Vagina (tissue), 2 donors: Measurements from ENCODE around the gene MSH3. TPM values are rescaled to one million over a fixed set of nuclear protein-coding genes. Genes with fewer than 3 reads are reported as not detected.

Experiments
- DNase-seq, 2 donors: peaks; one replicate each; pipeline ENCODE4 v3.0.0-alpha.2; 2017; ENCODE audit errors: extremely low spot score in 2 of 2
- H3K27ac ChIP-seq: fragments of 200-600 bp; sonication (generic); one replicate; pipeline ENCODE4 v1.5.1; 2019
- H3K27me3 ChIP-seq: fragments of 200-600 bp; sonication (generic); one replicate; pipeline ENCODE4 v1.5.1; 2019
- H3K36me3 ChIP-seq, 2 donors: fragments of 200-600 bp; sonication (generic); one replicate each; pipeline ENCODE4 v1.5.1; 2017 to 2019
- H3K4me1 ChIP-seq: fragments of 200-600 bp; sonication (generic); one replicate; pipeline ENCODE4 v1.5.1; 2019
- H3K4me3 ChIP-seq, 2 donors: fragments of 200-600 bp; sonication (generic); 1 replicate in 1 of 2; 2 replicates in 1 of 2; pipeline ENCODE4 v1.5.1; 2016 to 2019
- H3K9me3 ChIP-seq: fragments of 200-600 bp; sonication (generic); one replicate; pipeline ENCODE4 v1.5.1; 2019
- POLR2A ChIP-seq, 2 donors: fragments of 450-650 bp; IDR thresholded peaks; one replicate each; pipeline ENCODE4 v1.6.1; 2017; ENCODE audit warnings: antibody characterized with exemption in 2 of 2, mild to moderate bottlenecking in 2 of 2, moderate library complexity in 2 of 2
- POLR2AphosphoS5 ChIP-seq, 2 donors: sonication (generic); formaldehyde crosslinking; IDR thresholded peaks; one replicate each; pipeline ENCODE4 v1.9.0; 2017; ENCODE audit warnings: antibody characterized with exemption in 2 of 2, mild to moderate bottlenecking in 2 of 2, low read depth in 1 of 2; ENCODE audit not compliant: insufficient read depth in 1 of 2
- intact Hi-C: fragments of 100-400 bp; cut with DNase I; formaldehyde crosslinking; loops from one replicate; pipeline ENCODE4 v1.15.1; 2023
- total RNA-seq: library from RNA; depleted of rRNA; stranded (reverse); fragments of >200 nt; gene quantifications from one replicate; pipeline ENCODE4 v1.2.3, GENCODE V29; 2016
- TF ChIP-seq, protein P1 (sequence below), 3 experiments: fragments of 450-650 bp in 2 of 3; fragments of 200-600 bp in 1 of 3; sonication (generic) in 1 of 3; IDR thresholded peaks; one replicate each; pipeline ENCODE4 v1.5.1; 2017 to 2019; ENCODE audit warnings: antibody characterized with exemption in 3 of 3, mild to moderate bottlenecking in 2 of 3, moderate library complexity in 2 of 3

MSH3 gene
- total RNA-seq, 1 donor from 2014 or later = 30.0 TPM

GRCh38 chr5:80762573-80762972 is 108.1 kb downstream of the MSH3 start:
- TF ChIP-seq POLR2A (IDR thresholded peaks at IDR 0.05) (no peak), POLR2AphosphoS5 (IDR thresholded peaks at IDR 0.05; ENCODE audit: insufficient read depth in 1 of 2, low read depth in 1 of 2) (no peak)
- TF ChIP-seq, protein P1, sequence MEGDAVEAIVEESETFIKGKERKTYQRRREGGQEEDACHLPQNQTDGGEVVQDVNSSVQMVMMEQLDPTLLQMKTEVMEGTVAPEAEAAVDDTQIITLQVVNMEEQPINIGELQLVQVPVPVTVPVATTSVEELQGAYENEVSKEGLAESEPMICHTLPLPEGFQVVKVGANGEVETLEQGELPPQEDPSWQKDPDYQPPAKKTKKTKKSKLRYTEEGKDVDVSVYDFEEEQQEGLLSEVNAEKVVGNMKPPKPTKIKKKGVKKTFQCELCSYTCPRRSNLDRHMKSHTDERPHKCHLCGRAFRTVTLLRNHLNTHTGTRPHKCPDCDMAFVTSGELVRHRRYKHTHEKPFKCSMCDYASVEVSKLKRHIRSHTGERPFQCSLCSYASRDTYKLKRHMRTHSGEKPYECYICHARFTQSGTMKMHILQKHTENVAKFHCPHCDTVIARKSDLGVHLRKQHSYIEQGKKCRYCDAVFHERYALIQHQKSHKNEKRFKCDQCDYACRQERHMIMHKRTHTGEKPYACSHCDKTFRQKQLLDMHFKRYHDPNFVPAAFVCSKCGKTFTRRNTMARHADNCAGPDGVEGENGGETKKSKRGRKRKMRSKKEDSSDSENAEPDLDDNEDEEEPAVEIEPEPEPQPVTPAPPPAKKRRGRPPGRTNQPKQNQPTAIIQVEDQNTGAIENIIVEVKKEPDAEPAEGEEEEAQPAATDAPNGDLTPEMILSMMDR (IDR thresholded peaks at IDR 0.05) = no peak
- Histone ChIP-seq H3K9me3 (no peaks in the 10 kb centered on the region), H3K36me3 (no peaks in the 10 kb centered on the region), H3K27me3 (no peaks in the 10 kb centered on the region), H3K4me3 (no peak overlapping the region), H3K4me1 (no peaks in the 10 kb centered on the region), H3K27ac (no peak overlapping the region)
- intact Hi-C loops = no loop called here
- DNase-seq = no peak

GRCh38 chr5:80763211-80763610 is 108.8 kb downstream of the MSH3 start:
- intact Hi-C loops = no loop called here
- no peak overlapping the region for H3K27ac ChIP-seq

DNA sequence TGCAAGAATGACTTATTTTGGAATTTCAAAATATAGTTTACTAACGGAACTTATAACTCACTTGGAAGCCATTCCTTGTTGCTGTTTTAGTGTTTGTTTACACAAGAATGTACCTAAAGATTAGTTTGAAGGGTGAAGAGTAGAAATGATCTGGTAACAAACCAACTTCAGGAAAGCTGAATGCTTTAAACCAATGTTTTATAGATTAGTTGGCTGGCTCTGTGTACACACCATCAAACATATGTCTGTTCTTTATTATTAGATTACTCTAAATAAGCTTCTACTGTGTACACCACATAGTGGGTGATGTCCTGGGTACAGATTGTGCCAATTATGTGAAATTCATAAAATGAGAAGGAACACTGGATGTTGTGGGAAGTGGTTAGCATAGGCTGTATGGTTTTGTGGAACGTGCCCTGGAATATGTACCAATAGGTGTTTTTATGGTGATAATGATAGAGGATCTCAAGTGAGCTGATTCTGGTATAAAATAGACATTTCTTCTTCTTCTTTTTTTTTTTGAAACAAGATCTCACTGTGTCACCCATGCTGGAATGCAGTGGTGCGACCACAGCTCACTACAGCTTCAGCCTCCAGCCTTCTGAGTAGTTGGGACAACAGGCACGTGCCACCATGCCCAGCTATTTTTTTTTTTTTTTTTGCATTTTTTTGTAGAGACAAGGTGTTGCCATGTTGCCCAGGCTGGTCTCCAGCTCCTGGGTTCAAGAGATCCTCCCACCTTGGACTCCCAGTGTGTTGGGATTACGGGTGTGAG is 109.6 kb downstream of the MSH3 start:
- Histone ChIP-seq H3K27me3 (no peaks in the 10 kb centered on the region), H3K9me3 (no peaks in the 10 kb centered on the region), H3K4me3 (no peak overlapping the region), H3K4me1 (no peaks in the 10 kb centered on the region), H3K27ac (no peak overlapping the region), H3K36me3 (no peaks in the 10 kb centered on the region)
- DNase-seq = no peak
- intact Hi-C loops = no loop called here
- TF ChIP-seq, protein P1 (IDR thresholded peaks at IDR 0.05) = no peak
- no peak for TF ChIP-seq POLR2A (IDR thresholded peaks at IDR 0.05)
- no peak for TF ChIP-seq POLR2AphosphoS5 (IDR thresholded peaks at IDR 0.05; ENCODE audit: insufficient read depth in 1 of 2, low read depth in 1 of 2)

More at GRCh38 chr5:80763211-80763610, 108.8 kb downstream of the MSH3 start:
- Histone ChIP-seq H3K27me3 (no peaks in the 10 kb centered on the region), H3K36me3 (no peaks in the 10 kb centered on the region), H3K4me1 (no peaks in the 10 kb centered on the region), H3K9me3 (no peaks in the 10 kb centered on the region), H3K4me3 (no peak overlapping the region)
- TF ChIP-seq, protein P1 (IDR thresholded peaks at IDR 0.05) = no peak
- TF ChIP-seq POLR2A (IDR thresholded peaks at IDR 0.05) = no peak
- peak in 1 of 2 donors; percentile 81 for TF ChIP-seq POLR2AphosphoS5 (IDR thresholded peaks at IDR 0.05; ENCODE audit: insufficient read depth in 1 of 2, low read depth in 1 of 2)
- no peak for DNase-seq

DNA sequence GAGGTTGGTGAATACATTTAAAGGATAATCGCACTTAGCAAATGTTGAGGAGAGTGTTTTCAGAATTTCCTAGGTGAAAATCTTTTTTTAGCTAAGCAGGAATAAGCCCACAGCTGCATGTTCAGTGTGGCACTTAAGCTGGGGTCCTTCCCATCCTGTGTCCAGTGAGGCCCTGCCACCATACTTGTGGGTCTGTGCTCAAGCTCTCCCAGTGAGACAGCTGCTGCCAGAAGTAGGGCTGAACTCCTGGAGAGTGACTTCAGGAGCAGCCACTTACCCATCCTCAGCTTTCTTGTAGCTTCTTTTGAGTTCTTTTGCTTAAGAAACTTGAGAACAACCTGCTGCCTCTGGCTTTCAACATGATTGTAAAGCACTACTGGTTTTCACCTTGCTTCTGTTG is 110.3 kb downstream of the MSH3 start:
- Histone ChIP-seq H3K9me3 (no peaks in the 10 kb centered on the region), H3K27me3 (no peaks in the 10 kb centered on the region), H3K27ac (no peak overlapping the region), H3K36me3 (no peaks in the 10 kb centered on the region), H3K4me3 (no peak overlapping the region), H3K4me1 (no peaks in the 10 kb centered on the region)
- no peak for DNase-seq
- TF ChIP-seq POLR2AphosphoS5 (IDR thresholded peaks at IDR 0.05; ENCODE audit: insufficient read depth in 1 of 2, low read depth in 1 of 2) (no peak), POLR2A (IDR thresholded peaks at IDR 0.05) (no peak)
- TF ChIP-seq, protein P1 (IDR thresholded peaks at IDR 0.05) = no peak
- intact Hi-C loops = no loop called here
